Thoracic aorta (tissue), 2 donors: Measurements from ENCODE around the gene MBTPS1. TPM values are rescaled to one million over a fixed set of nuclear protein-coding genes. Genes with fewer than 3 reads are reported as not detected.

ENCODE experiments used
- ATAC-seq: fragments of 150-250 bp; one replicate; pipeline ENCODE4 v1.8.0; 2017; ENCODE audit warnings: low read depth; ENCODE audit not compliant: insufficient number of reproducible peaks, low FRiP score
- DNase-seq: peaks from one replicate; pipeline ENCODE4 v3.0.0-alpha.2; 2020; ENCODE audit warnings: low spot score
- H3K27ac ChIP-seq, 2 donors: fragments of 200-600 bp; sonication (generic); 1 replicate in 1 of 2; 2 replicates in 1 of 2; pipeline ENCODE4 v1.5.1; 2016; ENCODE audit warnings: mild to moderate bottlenecking in 2 of 2, moderate library complexity in 2 of 2
- H3K27me3 ChIP-seq: fragments of 200-600 bp; sonication (generic); replicated peaks from 2 replicates; pipeline ENCODE4 v1.6.0; 2016; ENCODE audit warnings: mild to moderate bottlenecking; ENCODE audit not compliant: insufficient read depth
- H3K36me3 ChIP-seq: fragments of 200-600 bp; sonication (generic); one replicate; pipeline ENCODE4 v1.5.1; 2016
- H3K4me1 ChIP-seq, 2 donors: fragments of 200-600 bp; sonication (generic); 1 replicate in 1 of 2; 2 replicates in 1 of 2; pipeline versions ENCODE4 v1.5.1 to v1.6.0; 2016; ENCODE audit warnings: low read depth in 2 of 2, mild to moderate bottlenecking in 1 of 2; ENCODE audit not compliant: control insufficient read depth in 1 of 2
- H3K4me3 ChIP-seq: fragments of 200-600 bp; sonication (generic); 2 replicates; pipeline ENCODE4 v1.5.1; 2016; ENCODE audit warnings: mild to moderate bottlenecking
- H3K9me3 ChIP-seq: fragments of 200-600 bp; sonication (generic); 2 replicates; pipeline ENCODE4 v1.5.1; 2016
- total RNA-seq, 2 donors: library from RNA; depleted of rRNA; stranded (reverse); fragments of >200 nt; gene quantifications; one replicate each; pipeline versions ENCODE4 v1.1.0 to v1.2.3, GENCODE V29; 2016
- TF ChIP-seq, protein P1 (sequence below): fragments of 200-600 bp; sonication (generic); IDR thresholded peaks from one replicate; pipeline ENCODE4 v1.5.1; 2019; ENCODE audit warnings: antibody characterized with exemption

Gene MBTPS1
- total RNA-seq, 2 donors from 2014 or later: 91.9 to 98.2 TPM

DNA sequence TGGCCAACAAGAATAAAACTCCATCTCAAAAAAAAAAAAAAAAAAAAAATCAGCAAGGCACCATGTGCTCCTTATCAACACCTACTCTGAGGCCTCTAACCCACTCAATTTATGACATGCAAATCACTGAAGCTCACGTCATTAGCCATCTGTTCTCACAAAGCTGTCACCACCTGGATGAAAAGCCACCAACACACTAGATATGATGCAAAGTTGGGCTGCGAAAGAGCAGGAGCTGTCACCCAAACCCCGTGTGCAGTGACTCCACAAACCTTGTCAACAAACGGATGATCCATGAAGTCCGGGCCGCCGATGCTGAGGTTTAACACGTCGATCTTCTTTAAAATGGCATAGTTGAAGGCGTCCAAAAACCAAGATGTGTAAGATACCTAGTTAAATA, 25.3 kb downstream of the MBTPS1 start:
- ATAC-seq: no peak
- TF ChIP-seq, protein P1, sequence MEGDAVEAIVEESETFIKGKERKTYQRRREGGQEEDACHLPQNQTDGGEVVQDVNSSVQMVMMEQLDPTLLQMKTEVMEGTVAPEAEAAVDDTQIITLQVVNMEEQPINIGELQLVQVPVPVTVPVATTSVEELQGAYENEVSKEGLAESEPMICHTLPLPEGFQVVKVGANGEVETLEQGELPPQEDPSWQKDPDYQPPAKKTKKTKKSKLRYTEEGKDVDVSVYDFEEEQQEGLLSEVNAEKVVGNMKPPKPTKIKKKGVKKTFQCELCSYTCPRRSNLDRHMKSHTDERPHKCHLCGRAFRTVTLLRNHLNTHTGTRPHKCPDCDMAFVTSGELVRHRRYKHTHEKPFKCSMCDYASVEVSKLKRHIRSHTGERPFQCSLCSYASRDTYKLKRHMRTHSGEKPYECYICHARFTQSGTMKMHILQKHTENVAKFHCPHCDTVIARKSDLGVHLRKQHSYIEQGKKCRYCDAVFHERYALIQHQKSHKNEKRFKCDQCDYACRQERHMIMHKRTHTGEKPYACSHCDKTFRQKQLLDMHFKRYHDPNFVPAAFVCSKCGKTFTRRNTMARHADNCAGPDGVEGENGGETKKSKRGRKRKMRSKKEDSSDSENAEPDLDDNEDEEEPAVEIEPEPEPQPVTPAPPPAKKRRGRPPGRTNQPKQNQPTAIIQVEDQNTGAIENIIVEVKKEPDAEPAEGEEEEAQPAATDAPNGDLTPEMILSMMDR: no peak
- Histone ChIP-seq H3K27me3 (no peaks in the 10 kb centered on the region), H3K4me1 (no peaks in the 10 kb centered on the region), H3K9me3 (no peaks in the 10 kb centered on the region), H3K36me3 (peaks cover 60% of the 10 kb centered on the region), H3K4me3 (no peak overlapping the region), H3K27ac (no peak overlapping the region)
- no peak for DNase-seq

DNA sequence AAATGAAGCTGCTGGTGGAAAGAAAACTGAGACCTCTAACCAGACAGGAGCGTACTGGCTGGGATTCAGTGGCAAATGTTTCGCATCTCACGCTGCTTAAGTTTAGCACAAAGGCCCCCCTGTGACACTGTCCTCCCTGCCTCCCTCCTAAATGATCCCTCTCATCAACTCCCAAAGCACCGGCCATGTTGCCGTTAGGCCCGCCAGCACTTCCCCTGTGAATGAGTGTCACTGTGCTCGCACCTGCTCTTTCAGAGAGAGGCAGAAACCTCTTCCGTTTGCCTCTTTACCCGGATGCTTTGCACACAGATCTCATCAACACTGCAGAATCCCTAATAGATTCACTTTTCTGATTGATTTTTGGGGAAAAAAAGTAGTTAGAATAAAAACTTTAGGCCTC, 26.5 kb downstream of the MBTPS1 start:
- TF ChIP-seq, protein P1: no peak
- no peak overlapping the region for H3K4me3 ChIP-seq
- H3K36me3 ChIP-seq: peaks cover 55% of the 10 kb centered on the region
- DNase-seq (no peak), ATAC-seq (no peak)
- no peaks in the 10 kb centered on the region for H3K9me3 ChIP-seq
- H3K4me1 ChIP-seq: no peaks in the 10 kb centered on the region
- no peak overlapping the region for H3K27ac ChIP-seq
- no peaks in the 10 kb centered on the region for H3K27me3 ChIP-seq

DNA sequence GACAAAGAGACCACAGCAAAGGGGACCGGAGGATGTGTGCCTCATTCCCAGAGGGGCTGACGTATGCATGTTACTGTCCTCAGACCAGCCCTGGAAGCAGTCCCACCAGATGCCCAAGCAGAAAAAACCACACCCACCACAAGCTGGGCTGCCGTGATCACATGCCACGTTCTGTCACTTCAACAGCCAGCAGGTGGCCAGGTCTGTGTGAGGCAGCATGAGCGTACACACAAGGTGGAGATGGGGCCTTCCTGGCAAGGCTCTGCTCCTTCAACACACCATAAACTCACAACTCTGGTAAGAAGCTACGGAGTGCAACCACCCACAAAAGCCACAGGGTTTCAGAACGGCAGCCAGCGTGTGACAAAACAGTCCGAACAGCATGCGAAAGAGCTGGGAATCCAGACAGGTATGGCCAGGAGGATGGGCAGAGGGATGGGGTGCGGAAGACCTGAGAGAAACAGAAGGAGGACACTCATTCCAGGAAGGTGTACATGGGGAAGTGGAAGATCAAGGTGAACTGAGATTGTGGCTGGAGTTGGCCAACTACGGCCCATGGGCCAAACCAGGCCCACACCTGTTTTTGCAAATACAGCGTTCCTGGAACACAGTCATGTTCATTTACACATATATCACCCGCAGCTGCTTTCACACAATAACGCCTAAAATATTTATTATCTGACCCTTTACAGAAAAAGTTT, 27.9 kb downstream of the MBTPS1 start:
- Histone ChIP-seq H3K27ac (no peak overlapping the region), H3K27me3 (no peaks in the 10 kb centered on the region), H3K36me3 (peaks cover 48% of the 10 kb centered on the region), H3K4me3 (no peak overlapping the region), H3K9me3 (no peaks in the 10 kb centered on the region), H3K4me1 (no peaks in the 10 kb centered on the region)
- ATAC-seq (no peak), DNase-seq (no peak)
- TF ChIP-seq, protein P1: no peak

DNA sequence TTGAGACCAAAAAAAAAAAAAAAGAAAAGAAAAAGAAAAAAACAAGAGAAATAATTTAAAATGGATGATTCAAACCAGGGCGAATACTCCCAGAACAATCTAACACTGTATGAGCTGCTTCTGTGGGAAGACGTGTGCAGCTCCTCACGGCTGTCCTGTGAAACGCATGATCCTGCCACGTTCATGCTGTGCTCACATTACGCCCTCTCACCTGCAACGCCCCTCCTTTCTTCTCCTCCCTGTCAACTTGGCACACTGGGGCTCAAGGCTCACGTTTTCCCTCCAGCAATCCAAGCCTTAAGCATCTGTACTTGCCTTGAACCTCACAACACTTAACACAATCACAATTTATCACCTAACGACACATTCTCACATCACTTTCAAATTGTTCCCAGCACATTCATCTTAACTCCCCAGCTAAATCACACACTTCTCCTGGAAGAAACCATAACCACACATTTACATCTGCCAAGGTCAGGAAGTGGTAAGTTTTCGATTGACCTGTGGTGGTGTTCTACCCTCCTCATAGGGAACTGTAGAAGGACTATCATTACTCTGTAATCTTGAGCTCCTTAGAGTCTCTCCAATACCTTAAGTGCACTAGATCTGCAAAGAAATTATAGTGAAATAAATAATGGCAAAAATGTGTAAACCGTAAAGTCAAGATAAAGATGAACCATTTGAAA, 29.1 kb downstream of the MBTPS1 start:
- Histone ChIP-seq H3K27ac (no peak overlapping the region), H3K9me3 (no peaks in the 10 kb centered on the region), H3K27me3 (no peaks in the 10 kb centered on the region), H3K4me1 (peaks cover 8% of the 10 kb centered on the region in 2 donors), H3K4me3 (no peak overlapping the region), H3K36me3 (peaks cover 35% of the 10 kb centered on the region)
- ATAC-seq (no peak), DNase-seq (no peak)
- TF ChIP-seq, protein P1: no peak

DNA sequence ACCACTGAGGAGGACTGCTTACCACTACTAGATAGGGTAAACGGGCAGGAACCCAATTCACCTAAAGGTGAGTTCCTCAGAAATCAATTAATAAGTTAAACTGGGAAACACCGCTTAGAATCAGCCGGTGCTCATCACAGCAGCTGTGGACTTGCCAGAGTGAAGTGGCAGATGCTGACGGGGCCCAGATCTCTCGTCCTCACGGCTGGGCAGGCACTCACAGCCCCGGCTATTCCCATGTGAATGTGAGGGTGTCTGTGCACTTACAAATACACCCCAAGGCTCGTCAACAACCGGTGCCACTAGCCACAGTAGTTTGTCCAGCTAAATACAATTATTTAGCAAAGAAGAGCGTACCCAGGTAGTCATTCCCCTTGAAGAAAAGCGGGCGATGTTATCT, 29.7 kb downstream of the MBTPS1 start:
- DNase-seq (no peak), ATAC-seq (no peak)
- TF ChIP-seq, protein P1: no peak
- H3K36me3 ChIP-seq: peaks cover 30% of the 10 kb centered on the region
- H3K4me3 ChIP-seq: no peak overlapping the region
- no peak overlapping the region for H3K27ac ChIP-seq
- H3K9me3 ChIP-seq: no peaks in the 10 kb centered on the region
- H3K4me1 ChIP-seq: peaks cover 11 to 14% of the 10 kb centered on the region in 2 donors
- no peaks in the 10 kb centered on the region for H3K27me3 ChIP-seq
